Upper lobe of right lung (tissue), 1 donor: Measurements from ENCODE around the gene GRIK2. TPM values are rescaled to one million over a fixed set of nuclear protein-coding genes. Genes with fewer than 3 reads are reported as not detected.

Experiments used
- ATAC-seq: fragments of 200-7000 bp; cut with Tn5 transposase; one replicate; pipeline ENCODE4 v1.9.1; 2020; ENCODE audit warnings: mild to moderate bottlenecking, moderate library complexity
- DNase-seq: peaks from one replicate; pipeline ENCODE4 v3.0.0-alpha.2; 2020
- H3K27ac ChIP-seq: fragments of 200-600 bp; one replicate; pipeline ENCODE4 v1.8.0; 2022
- H3K27me3 ChIP-seq: fragments of 200-600 bp; one replicate; pipeline ENCODE4 v1.8.0; 2022; ENCODE audit warnings: mild to moderate bottlenecking
- H3K36me3 ChIP-seq: fragments of 200-600 bp; one replicate; pipeline ENCODE4 v1.8.0; 2022
- H3K4me1 ChIP-seq: fragments of 200-600 bp; one replicate; pipeline ENCODE4 v1.8.0; 2022
- H3K4me3 ChIP-seq: fragments of 200-600 bp; one replicate; pipeline ENCODE4 v1.8.0; 2022; ENCODE audit warnings: mild to moderate bottlenecking
- H3K9me3 ChIP-seq: fragments of 200-600 bp; one replicate; pipeline ENCODE4 v1.8.0; 2022
- intact Hi-C: fragments of 100-400 bp; cut with DNase I; formaldehyde crosslinking; loops from one replicate; pipeline ENCODE4 v1.11.0; 2022
- total RNA-seq: library from RNA; stranded (reverse); fragmentation: NEBNext Ultra II Directional; extraction: Animal tissue kit (Norgen Biotek cat#: 25700); gene quantifications from one replicate; pipeline ENCODE4 v1.2.1, GENCODE V29; 2021
- TF ChIP-seq, protein P1 (sequence below): fragments of 200-600 bp; IDR thresholded peaks from one replicate; pipeline ENCODE4 v1.8.0; 2022; ENCODE audit warnings: antibody characterized with exemption
- donor health status: DM: no; HTN: yes; CAD: no; lungs with severe emphysema.

GRIK2 gene
- total RNA-seq, 1 donor from 2014 or later: 0.38 TPM

- DNase-seq (no peak), ATAC-seq (no peak)
- Histone ChIP-seq H3K9me3 (no peaks in the 10 kb centered on the region), H3K4me3 (no peak overlapping the region), H3K4me1 (no peaks in the 10 kb centered on the region), H3K27ac (no peak overlapping the region), H3K27me3 (no peaks in the 10 kb centered on the region), H3K36me3 (no peaks in the 10 kb centered on the region)
- TF ChIP-seq, protein P1, sequence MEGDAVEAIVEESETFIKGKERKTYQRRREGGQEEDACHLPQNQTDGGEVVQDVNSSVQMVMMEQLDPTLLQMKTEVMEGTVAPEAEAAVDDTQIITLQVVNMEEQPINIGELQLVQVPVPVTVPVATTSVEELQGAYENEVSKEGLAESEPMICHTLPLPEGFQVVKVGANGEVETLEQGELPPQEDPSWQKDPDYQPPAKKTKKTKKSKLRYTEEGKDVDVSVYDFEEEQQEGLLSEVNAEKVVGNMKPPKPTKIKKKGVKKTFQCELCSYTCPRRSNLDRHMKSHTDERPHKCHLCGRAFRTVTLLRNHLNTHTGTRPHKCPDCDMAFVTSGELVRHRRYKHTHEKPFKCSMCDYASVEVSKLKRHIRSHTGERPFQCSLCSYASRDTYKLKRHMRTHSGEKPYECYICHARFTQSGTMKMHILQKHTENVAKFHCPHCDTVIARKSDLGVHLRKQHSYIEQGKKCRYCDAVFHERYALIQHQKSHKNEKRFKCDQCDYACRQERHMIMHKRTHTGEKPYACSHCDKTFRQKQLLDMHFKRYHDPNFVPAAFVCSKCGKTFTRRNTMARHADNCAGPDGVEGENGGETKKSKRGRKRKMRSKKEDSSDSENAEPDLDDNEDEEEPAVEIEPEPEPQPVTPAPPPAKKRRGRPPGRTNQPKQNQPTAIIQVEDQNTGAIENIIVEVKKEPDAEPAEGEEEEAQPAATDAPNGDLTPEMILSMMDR: no peak
- intact Hi-C loops: no loop called here
These were observed 135.3 kb downstream of the GRIK2 start for GRCh38 chr6:101528801-101529200.

GRCh38 chr6:101531538-101531937 lies 138.0 kb downstream of the GRIK2 start:
- no peaks in the 10 kb centered on the region for H3K9me3 ChIP-seq
- H3K36me3 ChIP-seq: no peaks in the 10 kb centered on the region
- intact Hi-C loops: no loop called here
- TF ChIP-seq, protein P1: no peak
- H3K27me3 ChIP-seq: no peaks in the 10 kb centered on the region
- H3K4me1 ChIP-seq: no peaks in the 10 kb centered on the region
- H3K4me3 ChIP-seq: no peak overlapping the region
- DNase-seq: no peak
- no peak overlapping the region for H3K27ac ChIP-seq
- no peak for ATAC-seq

GRCh38 chr6:101534386-101534785 lies 140.9 kb downstream of the GRIK2 start:
- Histone ChIP-seq H3K36me3 (no peaks in the 10 kb centered on the region), H3K4me3 (no peak overlapping the region), H3K27ac (no peak overlapping the region), H3K27me3 (no peaks in the 10 kb centered on the region), H3K9me3 (no peaks in the 10 kb centered on the region), H3K4me1 (no peaks in the 10 kb centered on the region)
- ATAC-seq (no peak), DNase-seq (no peak)
- TF ChIP-seq, protein P1: no peak
- intact Hi-C loops: no loop called here

GRCh38 chr6:101534821-101535220 lies 141.3 kb downstream of the GRIK2 start:
- Histone ChIP-seq H3K4me1 (no peaks in the 10 kb centered on the region), H3K36me3 (no peaks in the 10 kb centered on the region), H3K27me3 (no peaks in the 10 kb centered on the region), H3K9me3 (no peaks in the 10 kb centered on the region), H3K4me3 (no peak overlapping the region), H3K27ac (no peak overlapping the region)
- no peak for ATAC-seq
- TF ChIP-seq, protein P1: no peak
- intact Hi-C loops: no loop called here
- no peak for DNase-seq

DNA sequence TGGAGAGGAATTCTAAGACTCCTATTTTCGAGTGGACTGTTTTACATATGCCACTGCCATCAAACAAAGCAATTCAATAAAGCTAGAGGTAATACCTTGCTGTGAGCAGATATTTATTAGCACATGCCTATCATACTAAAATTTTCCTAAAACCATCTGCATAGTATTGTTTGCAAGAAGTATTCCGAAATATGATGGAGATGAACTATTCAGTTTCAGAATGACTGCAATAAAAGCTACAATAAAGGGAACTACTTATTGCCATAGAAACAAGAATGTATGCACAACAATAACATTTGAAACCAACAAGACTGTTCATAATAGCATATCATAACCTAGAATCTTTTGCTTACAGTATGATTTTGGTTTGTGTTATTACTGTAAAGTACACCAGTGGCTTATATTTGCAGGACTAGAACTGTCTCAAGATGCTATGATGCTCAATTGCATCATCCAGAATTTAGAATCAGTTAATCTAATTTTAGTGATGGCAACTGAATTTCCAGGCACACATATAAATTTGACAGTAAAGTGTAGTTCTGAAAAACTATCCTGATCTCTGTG lies 144.3 kb downstream of the GRIK2 start:
- TF ChIP-seq, protein P1: no peak
- H3K27me3 ChIP-seq: no peaks in the 10 kb centered on the region
- ATAC-seq (no peak), DNase-seq (no peak)
- H3K36me3 ChIP-seq: no peaks in the 10 kb centered on the region
- intact Hi-C loops: no loop called here
- no peaks in the 10 kb centered on the region for H3K4me1 ChIP-seq
- no peaks in the 10 kb centered on the region for H3K9me3 ChIP-seq
- no peak overlapping the region for H3K4me3 ChIP-seq
- H3K27ac ChIP-seq: no peak overlapping the region
